HG03571 (cell line): ENCODE results near the gene RELB.
A peak's percentile ranks its signal among the peaks of the same experiment; 100 is the strongest.
"Not testable (repeated sequence)": the region's sequence is repeated elsewhere in the genome, so short reads cannot be mapped to it uniquely, and the experiment has no call there.

Source experiments
- ATAC-seq: cut with Tn5 transposase; IDR thresholded peaks from one replicate; pipeline ENCODE4 v1.9.1; 2021; ENCODE audit not compliant: unreplicated experiment

Gene RELB

DNA sequence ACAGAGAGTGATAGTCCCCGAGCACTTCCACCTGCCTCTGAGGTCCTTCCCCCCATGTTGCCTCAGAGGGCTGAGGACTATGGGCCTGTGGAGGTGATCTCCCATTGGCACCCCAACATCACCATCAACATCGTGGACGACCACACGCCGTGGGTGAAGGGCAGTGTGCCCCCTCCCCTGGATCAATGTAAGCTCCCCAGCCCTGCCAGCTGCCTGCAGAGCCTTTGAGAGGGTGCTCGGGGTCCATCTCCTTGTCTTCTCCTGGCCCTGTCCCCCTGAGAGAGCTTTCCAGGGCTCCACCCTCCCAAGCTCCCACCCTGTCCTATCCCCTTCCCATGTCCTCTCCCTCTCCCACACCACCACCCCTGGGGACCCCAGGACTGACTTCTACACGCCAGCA is 14.9 kb upstream of the RELB start:
- ATAC-seq = no peak

DNA sequence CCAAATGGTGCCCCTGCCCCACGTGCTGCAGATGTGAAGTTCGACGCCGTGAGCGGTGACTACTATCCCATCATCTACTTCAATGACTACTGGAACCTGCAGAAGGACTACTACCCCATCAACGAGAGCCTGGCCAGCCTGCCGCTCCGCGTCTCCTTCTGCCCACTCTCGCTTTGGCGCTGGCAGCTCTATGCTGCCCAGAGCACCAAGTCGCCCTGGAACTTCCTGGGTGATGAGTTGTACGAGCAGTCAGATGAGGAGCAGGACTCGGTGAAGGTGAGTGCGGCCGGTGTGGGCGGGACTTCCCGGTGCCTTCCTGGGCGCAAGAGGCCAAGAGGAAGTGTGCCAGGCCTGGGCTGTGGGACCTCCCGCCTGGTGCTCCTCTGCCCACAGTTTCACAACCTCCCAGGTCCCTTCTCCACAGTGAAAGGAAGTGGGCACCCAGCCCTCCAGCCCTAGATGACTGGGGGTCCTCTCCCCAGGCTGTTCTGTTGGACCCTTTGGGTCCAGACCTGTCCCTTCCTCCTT is 14.1 kb upstream of the RELB start:
- no peak for ATAC-seq

DNA sequence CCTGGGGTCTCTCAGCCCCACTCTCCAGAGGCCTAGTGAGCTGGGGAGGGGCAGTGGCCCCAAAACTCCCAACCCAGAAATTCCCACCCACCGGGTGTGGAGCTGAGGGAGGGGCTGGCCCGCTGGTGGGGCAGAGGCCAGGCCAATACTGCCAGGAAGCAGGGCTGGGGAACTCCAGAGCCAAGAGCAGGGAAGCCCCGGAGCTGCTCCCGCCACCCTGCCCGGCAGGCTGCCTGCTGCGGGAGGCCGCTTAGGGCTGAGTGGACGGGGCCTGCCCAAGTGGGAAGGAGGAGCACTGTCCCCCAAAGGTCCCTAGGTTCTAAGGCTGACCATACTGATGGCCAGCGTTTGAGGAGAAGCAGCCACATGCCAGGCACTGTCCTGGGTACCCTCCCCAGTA is 13.0 kb upstream of the RELB start:
- no peak for ATAC-seq

DNA sequence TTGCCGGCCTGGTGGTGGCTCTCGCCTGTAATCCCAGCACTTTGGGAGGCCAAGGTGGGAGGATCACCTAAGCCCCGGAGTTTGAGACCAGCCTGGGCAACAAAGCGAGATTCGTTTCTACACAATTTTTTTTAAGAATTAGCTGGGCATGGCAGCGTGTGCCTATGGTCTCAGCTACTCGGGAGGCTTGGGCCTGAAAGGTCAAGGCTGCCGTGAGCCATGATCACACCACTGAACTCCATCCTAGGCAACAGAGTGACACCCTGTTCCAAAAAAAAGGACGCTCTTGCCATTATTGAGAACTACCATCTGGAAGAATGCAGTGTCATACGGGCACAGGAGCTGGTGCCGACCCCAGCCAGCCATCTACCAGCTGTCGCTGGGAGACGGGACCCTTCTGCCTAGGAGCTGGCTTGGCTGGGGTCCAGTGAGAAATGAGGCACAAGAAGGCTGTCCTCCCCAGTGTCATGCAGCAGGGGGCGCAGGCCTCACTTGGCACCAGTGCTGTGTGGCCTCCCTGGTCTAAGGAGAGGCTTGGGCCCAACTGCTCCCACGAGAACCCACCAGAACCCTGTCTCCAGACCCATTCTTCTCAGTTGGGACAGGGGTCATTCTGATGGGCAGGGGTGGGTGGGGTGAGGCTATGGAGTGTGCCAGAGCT is 12.2 kb upstream of the RELB start:
- ATAC-seq = no peak

DNA sequence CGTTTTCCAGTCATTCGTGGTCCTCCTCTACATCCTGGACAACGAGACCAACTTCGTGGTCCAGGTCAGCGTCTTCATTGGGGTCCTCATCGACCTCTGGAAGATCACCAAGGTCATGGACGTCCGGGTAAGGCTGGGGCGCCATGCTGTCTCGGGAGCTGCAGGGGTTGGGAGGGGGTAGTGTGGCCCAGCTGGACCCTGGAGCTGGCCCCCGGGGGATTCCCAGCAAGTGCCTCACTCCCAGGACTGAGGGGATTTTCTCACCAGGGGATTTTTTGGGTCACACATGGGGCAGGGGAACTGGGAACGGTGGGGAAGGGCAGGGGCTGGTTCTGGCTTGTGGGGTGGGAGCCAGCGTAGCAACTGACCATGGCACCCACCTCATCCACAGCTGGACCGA is 10.8 kb upstream of the RELB start:
- no peak for ATAC-seq

DNA sequence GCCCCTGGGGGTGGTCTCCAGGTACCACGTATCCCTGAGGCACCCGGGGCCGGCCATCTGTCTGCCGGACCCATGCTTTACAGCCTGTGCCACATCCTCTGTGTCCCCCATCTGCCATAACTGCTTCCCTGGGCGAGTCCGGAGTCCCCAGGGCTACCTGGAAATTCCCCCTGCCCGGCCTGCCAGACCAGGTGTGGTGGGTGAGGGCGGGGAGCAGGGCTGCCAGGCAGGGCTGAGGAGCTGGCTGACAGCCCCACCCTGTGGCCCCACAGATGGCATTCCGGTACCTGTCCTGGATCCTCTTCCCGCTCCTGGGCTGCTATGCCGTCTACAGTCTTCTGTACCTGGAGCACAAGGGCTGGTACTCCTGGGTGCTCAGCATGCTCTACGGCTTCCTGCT is 10.3 kb upstream of the RELB start:
- no peak for ATAC-seq

DNA sequence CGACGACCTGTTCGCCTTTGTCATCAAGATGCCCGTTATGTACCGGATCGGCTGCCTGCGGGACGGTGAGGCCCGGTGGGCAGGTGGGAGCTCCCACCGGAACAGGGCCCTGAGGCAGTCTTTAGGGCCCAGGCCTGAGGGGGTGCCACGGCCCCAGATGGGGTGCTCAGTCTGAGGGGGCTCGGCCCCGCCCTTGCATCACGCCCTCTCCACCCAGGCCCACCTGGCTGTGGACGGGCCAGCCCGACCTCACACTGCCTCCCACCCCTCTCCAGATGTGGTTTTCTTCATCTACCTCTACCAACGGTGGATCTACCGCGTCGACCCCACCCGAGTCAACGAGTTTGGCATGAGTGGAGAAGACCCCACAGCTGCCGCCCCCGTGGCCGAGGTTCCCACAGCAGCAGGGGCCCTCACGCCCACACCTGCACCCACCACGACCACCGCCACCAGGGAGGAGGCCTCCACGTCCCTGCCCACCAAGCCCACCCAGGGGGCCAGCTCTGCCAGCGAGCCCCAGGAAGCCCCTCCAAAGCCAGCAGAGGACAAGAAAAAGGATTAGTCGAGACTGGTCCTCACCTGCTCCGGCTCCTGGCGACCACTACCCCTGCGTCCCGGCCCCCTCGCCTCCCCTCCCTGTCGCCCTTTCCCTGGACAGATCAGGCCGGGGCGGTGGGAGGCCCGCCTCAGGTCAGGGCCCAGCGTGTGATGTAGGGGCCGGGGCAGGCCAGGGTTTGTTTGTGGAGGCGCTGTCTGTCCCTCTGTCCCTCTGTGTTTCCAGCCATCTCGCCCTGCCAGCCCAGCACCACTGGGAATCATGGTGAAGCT is 8.7 kb upstream of the RELB start:
- no peak for ATAC-seq

DNA sequence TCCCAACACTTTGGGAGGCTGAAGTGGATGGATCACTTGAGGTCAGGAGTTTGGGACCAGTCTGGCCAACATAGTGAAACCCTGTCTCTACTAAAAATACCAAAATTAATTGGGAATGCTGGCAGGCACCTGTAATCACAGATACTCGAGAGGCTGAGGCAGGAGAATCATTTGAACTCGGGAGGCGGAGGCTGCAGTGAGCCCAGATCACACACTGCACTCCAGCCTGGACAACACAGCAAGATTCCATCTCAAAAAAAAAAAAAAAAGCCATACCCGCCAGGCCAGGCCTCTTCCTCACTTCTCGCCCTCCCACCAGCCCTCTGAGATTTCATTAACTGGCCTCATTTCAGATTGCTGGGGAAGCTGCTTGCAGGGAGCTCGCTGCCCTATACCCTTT is 7.7 kb upstream of the RELB start:
- ATAC-seq = no peak

DNA sequence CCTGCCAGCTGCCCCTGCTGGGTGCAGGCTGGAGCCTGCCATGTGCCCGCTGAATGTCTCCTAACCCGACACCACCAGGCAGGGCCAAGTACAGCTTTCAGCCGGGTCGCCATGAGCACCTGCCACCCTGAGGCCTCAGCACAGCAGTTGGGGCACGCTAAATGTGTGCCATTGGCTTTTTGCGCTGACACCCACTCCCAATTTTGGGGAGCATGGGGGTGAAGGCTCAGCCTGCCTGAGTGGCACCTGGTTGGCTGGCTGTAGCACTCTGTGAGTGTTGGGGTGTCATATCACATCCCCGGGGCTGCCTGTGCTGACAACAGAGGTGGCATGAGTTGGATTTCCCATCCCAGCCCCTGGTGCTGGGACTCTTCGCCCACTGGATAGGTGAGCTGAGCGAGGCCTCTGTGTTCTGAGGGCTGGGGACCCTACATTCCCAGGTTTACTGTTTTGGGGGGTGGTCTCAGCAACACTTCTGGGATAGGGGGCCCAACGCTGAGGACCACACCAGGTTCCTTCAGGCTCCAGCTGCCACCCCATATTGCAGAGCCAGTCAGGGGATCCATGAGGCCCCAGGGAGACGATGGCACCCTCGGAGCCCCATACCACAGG is 7.2 kb upstream of the RELB start:
- ATAC-seq = no peak

DNA sequence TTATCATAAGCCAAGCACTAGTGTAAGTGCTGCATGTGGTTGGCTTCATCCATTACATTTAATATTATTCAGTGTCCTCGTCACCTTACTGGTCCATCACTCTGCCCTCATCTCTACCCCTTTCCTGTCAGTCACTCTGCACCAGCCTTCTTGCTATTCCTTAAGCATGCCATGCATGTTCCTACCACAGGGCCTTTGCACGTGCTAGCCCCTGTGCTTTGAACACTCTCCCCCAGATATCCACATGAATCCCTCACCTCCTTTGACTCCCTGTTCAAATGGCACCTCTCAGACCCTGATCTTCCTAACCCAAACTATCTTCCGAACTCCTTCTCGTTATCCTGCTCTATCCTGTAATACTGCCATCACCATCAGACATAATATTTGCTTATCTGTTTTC is 3.2 kb upstream of the RELB start:
- no peak for ATAC-seq

DNA sequence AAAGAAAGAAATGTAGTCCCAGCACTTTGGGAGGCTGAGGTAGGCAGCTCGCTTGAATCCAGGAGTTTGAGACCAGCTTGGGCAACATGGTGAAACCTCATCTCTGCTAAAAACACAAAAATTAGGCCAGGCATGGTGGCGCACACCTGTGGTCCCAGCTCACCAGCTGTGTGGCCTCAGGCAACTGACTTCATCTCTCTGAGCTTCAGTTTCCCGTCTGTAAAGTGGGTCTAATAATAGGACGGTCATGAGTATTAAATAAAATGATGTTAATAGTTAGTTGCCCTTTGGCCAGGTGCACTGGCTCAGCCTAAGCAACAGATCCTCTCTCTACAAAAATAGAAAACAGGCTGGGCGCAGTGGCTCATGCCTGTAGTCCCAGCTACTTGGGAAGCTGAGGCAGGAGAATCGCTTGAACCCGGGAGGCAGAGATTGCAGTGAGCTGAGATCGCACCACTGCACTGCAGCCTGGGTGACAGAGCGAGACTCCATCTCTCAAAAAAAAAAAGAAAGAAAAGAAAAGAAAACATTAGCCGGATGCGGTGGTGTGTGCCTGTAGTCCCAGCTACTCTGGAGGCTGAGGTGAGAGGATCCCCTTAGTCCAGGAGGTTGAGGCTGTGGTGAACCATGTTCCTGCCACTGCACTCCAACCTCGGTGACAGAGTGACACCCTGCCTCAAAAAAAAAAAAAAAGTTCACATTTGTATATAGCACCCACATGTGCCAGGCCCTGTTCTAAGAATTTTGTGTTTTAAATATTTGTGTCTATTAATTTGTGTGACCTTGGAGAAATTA is 1.9 kb upstream of the RELB start:
- ATAC-seq = not testable (repeated sequence)

DNA sequence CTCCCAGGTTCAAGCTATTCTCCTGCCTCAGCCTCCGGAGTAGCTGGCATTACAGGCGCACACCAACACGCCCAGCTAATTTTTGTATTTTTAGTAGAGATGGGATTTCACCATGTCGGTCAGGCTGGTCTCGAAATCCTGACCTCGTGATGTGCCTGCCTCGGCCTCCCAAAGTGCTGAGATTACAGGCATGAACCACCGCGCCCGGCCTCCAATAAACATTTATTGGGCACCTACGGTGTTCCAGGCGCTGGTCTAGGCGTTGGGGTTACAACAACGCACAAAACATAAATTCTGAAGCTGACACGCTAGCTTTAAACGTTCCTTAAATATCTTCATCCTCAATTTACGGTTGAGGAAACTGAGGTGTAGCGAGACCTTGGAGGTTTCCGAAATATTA is 599 bp upstream of the RELB start:
- ATAC-seq = not testable (repeated sequence)

DNA sequence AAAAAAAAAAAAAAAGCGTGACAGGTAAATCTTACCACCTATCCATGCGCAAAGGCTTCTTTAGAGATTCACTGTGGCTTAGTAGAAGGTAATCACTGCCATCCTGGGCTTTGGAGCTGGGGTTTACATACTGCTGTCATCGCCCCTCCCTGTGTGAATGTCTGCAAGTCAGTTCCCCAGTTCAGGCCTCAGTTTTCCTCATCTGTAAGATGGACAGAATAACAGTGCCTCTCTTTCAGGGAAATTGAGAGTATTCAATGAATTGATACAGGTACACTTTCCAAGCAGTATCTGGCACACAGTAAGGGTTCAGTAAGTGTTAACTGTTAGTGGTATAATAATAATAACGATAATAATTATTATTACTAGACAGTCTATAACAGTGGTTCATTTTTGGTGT is 2.2 kb downstream of the RELB start:
- ATAC-seq = no peak

DNA sequence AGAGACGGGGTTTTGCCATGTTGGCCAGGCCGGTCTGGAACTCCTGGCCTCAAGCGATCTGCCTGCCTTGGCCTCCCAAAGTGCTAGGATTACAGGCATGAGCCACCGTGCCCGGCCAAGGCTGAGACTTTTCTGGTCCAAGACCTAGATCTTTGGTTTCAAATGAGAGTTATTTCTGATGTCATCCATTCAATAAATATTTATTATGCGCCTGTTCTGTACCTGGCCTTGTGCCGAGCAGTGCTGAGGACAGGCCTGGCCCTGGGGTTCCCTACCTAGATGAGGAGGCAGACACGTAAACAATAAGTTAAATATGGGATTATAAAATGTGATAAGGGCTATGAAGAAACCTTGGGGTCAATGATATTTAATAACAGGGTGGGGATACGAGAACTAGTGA is 4.5 kb downstream of the RELB start:
- ATAC-seq = no peak

DNA sequence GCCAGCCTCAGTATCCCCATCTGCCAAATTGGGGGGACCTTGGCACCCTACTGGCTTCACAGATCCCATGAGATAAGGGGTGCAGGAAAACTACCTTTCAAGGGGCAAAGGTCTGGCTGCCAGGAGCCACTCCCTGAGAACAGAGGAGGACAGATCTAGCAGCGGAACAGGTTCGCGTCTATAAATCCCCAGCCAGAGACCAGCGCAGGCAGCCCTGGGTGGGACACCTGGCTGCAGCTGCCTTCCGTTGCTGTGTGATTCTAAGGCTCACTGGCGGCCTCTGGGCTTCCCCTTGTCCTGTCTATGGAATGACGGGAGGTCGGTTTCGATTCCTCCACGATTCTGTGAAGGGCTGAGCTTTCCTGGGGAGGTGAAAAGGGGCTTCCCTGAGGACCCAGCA is 7.3 kb downstream of the RELB start:
- ATAC-seq = no peak

DNA sequence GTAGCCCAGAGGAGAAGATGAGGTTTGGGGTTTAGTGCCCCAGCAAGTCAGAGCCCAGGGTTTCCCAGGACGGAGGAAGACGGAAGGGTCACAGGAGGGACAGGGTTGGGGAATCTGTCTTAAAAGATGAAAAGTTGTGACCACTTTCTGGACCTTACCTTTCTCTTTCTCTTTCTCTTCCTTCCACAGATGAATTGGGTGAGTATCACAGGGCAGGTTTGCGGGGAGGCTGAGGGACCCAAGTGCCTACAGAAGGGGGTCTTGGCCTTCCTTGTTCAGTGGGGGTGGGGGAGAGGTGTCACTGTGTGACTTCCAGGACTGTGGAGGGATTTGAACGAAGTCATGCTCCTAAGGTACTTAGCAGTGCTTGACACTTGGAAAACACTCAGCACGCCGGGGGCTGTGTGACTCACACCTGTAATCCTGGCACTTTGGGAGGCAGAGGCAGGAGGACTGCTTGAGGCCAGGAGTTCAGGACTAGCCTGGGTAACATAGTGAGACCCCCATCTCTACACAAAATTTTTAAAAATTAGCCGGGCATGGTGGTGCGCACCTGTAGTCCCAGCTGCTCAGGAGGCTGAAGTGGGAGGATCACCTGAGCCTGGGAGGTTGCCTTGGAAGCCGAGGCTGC is 8.5 kb downstream of the RELB start:
- no peak for ATAC-seq

DNA sequence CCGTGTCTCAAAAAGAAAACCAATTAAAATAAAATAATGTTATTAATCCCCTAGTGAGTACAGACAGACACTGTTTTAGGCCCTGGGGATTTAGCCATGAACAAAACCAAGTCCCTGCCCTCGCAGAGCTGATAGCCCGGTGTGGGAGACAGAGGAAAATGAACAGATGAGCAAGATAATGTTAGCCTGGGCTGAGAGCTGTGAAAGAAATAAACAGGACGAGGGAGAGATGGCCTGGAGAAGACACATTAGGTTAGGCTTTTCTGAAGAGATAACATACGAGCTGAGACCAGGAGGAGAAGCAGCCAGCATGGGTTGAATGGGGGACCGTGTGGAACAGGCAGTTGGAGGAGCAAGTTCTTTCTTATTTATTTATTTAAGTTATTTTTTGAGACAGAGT is 9.0 kb downstream of the RELB start:
- ATAC-seq = no peak

DNA sequence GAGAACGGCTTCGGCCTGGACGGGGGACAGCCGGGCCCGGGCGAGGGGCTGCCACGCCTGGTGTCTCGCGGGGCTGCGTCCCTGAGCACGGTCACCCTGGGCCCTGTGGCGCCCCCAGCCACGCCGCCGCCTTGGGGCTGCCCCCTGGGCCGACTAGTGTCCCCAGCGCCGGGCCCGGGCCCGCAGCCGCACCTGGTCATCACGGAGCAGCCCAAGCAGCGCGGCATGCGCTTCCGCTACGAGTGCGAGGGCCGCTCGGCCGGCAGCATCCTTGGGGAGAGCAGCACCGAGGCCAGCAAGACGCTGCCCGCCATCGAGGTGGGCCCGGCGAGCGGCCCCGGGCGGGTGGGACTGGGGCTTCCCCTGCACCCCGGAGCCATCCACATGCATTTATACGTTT is 10.7 kb downstream of the RELB start:
- no peak for ATAC-seq

DNA sequence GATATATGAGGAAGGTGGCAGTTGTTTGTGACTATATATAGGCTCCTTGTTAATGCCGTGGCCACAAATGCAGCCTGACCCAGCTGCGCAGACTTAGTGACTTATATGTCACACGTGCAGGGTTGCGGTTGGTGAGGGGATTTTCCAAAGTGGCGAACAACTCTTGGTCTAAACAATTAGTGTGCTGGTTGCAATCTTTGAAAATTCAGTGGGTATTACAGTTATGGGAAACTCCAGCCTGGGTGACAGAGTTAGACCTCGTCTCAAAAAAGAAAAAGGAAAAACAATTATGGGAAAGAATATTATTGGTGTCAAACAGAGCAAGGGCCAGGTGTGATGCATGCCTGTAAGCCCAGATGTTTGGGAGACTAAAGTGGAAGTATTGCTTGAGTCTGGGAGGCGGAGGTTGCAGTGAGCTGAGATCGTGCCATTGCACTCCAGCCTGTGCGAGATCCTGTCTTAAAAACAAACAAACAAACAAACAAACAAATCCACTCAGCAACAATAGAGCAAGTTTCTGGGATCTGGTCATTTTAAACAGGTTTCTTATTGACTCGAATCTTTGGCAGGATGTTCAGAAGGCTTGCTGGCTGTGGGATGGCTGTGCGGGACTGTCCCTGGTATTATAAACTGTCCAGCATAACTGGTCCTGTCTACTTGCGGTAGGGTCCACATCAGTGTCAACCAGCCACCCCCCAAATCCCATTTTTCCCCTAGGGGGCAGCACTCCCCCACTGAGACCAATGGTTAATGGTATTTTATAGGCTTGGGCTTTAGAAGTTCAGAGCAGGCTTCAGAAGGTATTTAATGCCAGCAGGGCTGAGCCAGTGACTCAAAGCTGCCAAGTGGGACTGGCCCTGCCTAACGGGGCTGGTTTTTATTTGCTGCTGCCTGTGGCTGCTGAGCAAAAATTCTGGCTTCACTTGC is 15.4 kb downstream of the RELB start:
- ATAC-seq = peak; percentile 65

DNA sequence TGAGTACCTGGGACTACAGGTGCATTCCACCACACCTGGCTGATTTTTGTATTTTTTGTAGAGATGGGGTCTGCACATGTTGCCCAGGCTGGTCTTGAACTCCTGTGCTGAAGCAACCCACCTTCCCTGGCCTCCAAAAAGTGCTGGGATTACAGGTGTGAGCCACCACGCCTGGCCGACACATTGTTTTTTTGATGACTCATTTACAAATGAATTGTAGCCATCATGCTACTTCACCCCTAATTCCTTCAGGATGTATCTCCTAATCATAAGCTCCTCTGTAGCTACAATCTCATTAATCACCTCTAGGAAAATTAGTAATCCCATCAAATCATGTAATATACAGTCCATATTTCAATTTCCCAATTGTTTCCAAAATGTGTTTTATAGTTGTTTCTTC is 17.9 kb downstream of the RELB start:
- ATAC-seq = no peak
